ENCODE measurements around the gene ULBP3.
"Not testable (repeated sequence)": the region's sequence is repeated elsewhere in the genome, so short reads cannot be mapped to it uniquely, and the experiment has no call there.

The ULBP3 gene

GRCh38 chr6:150065083-150065482, 3.8 kb downstream of the ULBP3 start:
- H3K4me1 Mint-ChIP-seq (ENCODE audit: low read depth): peaks cover 11% of the 10 kb centered on the region
- no peaks in the 10 kb centered on the region for H3K36me3 Mint-ChIP-seq (ENCODE audit: low read depth)
- peaks cover 44% of the 10 kb centered on the region for H3K27me3 Mint-ChIP-seq (ENCODE audit: low read depth)
- no peak overlapping the region for H3K4me3 Mint-ChIP-seq
- H3K9me3 Mint-ChIP-seq: no peaks in the 10 kb centered on the region
- H3K27ac Mint-ChIP-seq: no peak overlapping the region

DNA sequence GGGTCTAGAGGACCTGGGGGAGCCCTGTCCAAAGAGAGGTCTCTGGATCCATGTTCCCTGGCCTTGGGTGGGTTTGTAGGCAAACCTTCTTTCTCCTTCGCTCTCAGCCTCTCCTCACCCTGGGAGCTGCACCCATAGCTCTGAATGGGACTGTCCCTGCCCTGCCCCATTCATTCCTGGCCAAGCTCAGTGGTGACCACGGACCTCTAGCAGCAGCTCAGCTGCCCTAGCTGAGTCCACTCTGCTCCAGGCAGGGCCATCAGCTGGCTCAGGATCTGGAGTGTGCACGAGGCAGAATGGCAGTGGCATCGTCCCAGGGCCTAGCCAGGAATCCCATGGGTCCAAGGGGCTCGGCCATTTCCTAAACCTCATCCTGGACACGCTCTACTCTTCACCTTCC, 5.3 kb downstream of the ULBP3 start:
- Mint-ChIP-seq H3K9me3 (no peaks in the 10 kb centered on the region), H3K36me3 (ENCODE audit: low read depth) (no peaks in the 10 kb centered on the region), H3K27ac (no peak overlapping the region), H3K4me1 (ENCODE audit: low read depth) (peaks cover 12% of the 10 kb centered on the region), H3K4me3 (no peak overlapping the region), H3K27me3 (ENCODE audit: low read depth) (peaks cover 51% of the 10 kb centered on the region)

DNA sequence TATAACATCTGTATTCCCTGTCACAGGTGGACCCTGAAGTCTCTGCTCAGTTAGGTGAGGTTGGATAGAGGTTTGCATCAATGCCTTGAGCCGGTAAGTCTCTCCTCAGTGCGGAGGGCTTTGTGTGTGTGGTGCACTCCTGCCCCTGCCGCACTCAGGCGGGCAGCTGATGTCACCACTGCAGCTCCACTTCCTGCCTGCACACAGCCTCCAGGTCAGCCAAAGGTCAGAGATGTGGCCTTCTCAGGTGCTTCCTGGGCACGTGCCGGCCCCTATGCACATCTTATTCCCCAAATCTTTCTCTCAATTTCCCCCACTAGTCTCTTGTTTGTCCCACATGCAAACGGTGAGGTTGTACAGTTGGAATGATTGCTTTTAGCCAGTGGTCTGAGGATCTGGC, 8.9 kb downstream of the ULBP3 start:
- not testable (repeated sequence) for H3K36me3 Mint-ChIP-seq (ENCODE audit: low read depth); H3K4me1 Mint-ChIP-seq (ENCODE audit: low read depth); H3K27ac Mint-ChIP-seq; H3K4me3 Mint-ChIP-seq; H3K9me3 Mint-ChIP-seq
- H3K27me3 Mint-ChIP-seq (ENCODE audit: low read depth): peaks cover 52% of the 10 kb centered on the region

DNA sequence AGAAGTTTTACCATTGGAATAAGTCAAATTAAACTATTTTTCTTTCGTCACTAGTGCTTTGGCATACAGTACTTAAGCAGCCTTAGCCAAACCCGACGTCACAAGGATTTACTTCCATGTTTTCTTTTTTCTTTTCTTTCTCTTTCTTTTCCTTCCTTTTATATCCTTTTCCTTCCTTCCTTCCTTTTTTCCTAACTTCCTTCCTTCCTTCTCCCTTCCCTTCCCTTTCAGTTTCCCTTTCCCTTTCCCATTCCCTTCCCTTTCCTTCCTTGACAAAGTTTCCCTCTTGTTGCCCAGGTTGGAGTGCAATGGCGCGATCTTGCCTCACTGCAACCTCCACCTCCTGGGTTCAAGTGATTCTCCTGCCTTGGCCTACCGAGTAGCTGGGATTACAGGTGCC, 9.9 kb downstream of the ULBP3 start:
- H3K27me3 Mint-ChIP-seq (ENCODE audit: low read depth): peaks cover 54% of the 10 kb centered on the region
- H3K36me3 Mint-ChIP-seq (ENCODE audit: low read depth): no peaks in the 10 kb centered on the region
- H3K4me1 Mint-ChIP-seq (ENCODE audit: low read depth): peaks cover 8% of the 10 kb centered on the region
- no peak overlapping the region for H3K4me3 Mint-ChIP-seq
- H3K27ac Mint-ChIP-seq: no peak overlapping the region
- no peaks in the 10 kb centered on the region for H3K9me3 Mint-ChIP-seq

DNA sequence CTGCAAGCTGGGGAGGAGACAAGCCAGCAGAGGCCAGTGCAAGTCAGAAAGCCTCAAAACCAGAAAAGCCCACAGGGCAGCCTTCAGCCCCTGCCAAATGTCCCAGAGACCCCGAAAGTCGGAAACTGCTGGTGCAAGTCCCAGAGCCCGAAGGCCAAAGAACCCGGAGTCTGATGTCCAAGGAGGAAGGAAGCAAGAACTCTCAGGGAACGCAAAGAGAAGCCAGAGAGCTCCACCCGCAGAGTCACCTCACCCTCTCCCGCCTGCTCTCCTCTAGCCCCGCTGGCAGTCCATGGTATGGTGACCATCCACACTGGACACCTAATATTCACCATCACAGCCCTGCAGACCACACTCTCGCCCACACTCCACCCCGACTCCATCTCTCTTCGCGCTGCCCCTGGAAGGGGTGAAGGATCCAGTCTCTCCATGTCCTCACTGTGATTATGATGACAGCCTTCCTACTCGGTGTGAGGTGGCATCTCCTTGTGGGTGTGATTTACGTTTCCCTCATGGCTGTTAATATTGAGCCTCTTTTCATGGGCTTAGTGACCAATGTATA, 10.6 kb downstream of the ULBP3 start:
- no peak overlapping the region for H3K4me3 Mint-ChIP-seq
- no peaks in the 10 kb centered on the region for H3K36me3 Mint-ChIP-seq (ENCODE audit: low read depth)
- H3K9me3 Mint-ChIP-seq: no peaks in the 10 kb centered on the region
- peaks cover 55% of the 10 kb centered on the region for H3K27me3 Mint-ChIP-seq (ENCODE audit: low read depth)
- H3K4me1 Mint-ChIP-seq (ENCODE audit: low read depth): peaks cover 8% of the 10 kb centered on the region
- no peak overlapping the region for H3K27ac Mint-ChIP-seq

DNA sequence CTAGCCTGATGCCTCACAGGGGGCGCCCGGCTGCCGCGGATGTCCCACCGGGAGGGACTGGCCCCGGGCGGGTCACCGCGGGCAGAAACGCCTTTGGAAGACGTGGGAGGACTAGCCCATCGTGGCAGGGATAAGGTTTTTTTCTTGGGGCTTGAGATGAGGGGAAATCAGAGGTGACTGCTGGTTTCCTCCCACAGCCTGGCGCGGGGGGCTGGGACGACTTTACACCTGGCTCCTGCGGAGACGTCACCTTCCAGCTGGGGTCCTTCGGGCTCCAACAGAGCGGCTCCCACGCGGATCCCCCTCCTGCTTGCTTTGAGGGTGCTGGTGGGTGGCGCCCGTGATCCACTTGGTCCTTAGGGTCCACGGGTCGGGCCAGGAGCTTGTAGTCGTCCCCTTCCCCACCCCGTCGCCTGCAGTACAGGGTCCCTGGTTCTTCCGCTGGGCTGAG, 11.4 kb downstream of the ULBP3 start:
- Mint-ChIP-seq H3K9me3 (no peaks in the 10 kb centered on the region), H3K36me3 (ENCODE audit: low read depth) (no peaks in the 10 kb centered on the region), H3K4me1 (ENCODE audit: low read depth) (peaks cover 8% of the 10 kb centered on the region), H3K27ac (no peak overlapping the region), H3K4me3 (no peak overlapping the region), H3K27me3 (ENCODE audit: low read depth) (peaks cover 61% of the 10 kb centered on the region)

GRCh38 chr6:150056916-150057315, 12.0 kb downstream of the ULBP3 start:
- no peaks in the 10 kb centered on the region for H3K9me3 Mint-ChIP-seq
- no peak overlapping the region for H3K4me3 Mint-ChIP-seq
- peaks cover 8% of the 10 kb centered on the region for H3K4me1 Mint-ChIP-seq (ENCODE audit: low read depth)
- H3K36me3 Mint-ChIP-seq (ENCODE audit: low read depth): no peaks in the 10 kb centered on the region
- H3K27me3 Mint-ChIP-seq (ENCODE audit: low read depth): peaks cover 62% of the 10 kb centered on the region
- no peak overlapping the region for H3K27ac Mint-ChIP-seq

GRCh38 chr6:150056156-150056555, 12.8 kb downstream of the ULBP3 start:
- Mint-ChIP-seq H3K27ac (no peak overlapping the region), H3K27me3 (ENCODE audit: low read depth) (peaks cover 59% of the 10 kb centered on the region), H3K4me3 (no peak overlapping the region), H3K36me3 (ENCODE audit: low read depth) (no peaks in the 10 kb centered on the region), H3K4me1 (ENCODE audit: low read depth) (peaks cover 8% of the 10 kb centered on the region), H3K9me3 (no peaks in the 10 kb centered on the region)

DNA sequence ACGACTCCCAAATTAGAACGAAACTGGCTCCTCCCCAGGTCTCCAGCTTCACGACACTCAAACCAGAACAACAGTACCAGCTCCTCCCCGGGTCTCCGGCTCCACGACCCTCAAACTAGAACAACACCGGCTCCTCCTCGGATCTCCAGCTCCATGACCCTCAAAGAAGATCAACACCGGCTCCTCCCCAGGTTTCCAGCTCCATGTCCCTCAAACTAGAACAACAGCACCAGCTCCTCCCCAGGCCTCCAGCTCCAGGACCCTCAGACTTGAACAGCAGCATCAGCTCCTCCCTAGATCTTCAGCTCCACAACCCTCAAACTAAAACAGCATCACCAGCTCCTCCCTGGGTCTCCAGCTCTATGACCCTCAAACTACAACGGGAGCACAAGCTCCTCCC, 13.8 kb downstream of the ULBP3 start:
- peaks cover 59% of the 10 kb centered on the region for H3K27me3 Mint-ChIP-seq (ENCODE audit: low read depth)
- H3K9me3 Mint-ChIP-seq: no peaks in the 10 kb centered on the region
- no peak overlapping the region for H3K4me3 Mint-ChIP-seq
- no peak overlapping the region for H3K27ac Mint-ChIP-seq
- H3K4me1 Mint-ChIP-seq (ENCODE audit: low read depth): peaks cover 5% of the 10 kb centered on the region
- no peaks in the 10 kb centered on the region for H3K36me3 Mint-ChIP-seq (ENCODE audit: low read depth)

DNA sequence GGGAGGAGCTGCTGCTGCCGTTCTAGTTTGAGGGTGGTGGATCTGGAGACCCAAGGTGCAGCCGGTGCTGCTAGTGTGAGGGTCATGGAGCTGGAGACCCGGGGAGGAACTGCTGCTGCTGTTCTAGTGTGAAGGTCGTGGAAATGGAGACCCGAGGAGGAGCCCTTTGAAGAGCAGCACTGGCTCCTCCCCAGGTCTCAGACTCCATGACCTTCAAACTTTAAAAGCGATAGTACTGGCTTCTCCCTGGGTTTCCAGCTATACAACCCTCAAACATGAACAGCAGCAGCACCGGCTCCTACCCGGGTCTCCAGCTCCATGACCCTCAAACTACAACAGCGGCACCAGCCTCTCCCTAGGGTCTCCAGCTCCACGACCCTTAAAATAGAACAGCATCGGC, 15.5 kb downstream of the ULBP3 start:
- no peaks in the 10 kb centered on the region for H3K4me1 Mint-ChIP-seq (ENCODE audit: low read depth)
- H3K4me3 Mint-ChIP-seq: no peak overlapping the region
- H3K36me3 Mint-ChIP-seq (ENCODE audit: low read depth): no peaks in the 10 kb centered on the region
- no peaks in the 10 kb centered on the region for H3K9me3 Mint-ChIP-seq
- H3K27me3 Mint-ChIP-seq (ENCODE audit: low read depth): peaks cover 51% of the 10 kb centered on the region
- H3K27ac Mint-ChIP-seq: no peak overlapping the region

GRCh38 chr6:150050846-150051245, 18.1 kb downstream of the ULBP3 start:
- no peak overlapping the region for H3K4me3 Mint-ChIP-seq
- H3K27ac Mint-ChIP-seq: no peak overlapping the region
- peaks cover 57% of the 10 kb centered on the region for H3K27me3 Mint-ChIP-seq (ENCODE audit: low read depth)
- no peaks in the 10 kb centered on the region for H3K36me3 Mint-ChIP-seq (ENCODE audit: low read depth)
- H3K9me3 Mint-ChIP-seq: no peaks in the 10 kb centered on the region
- H3K4me1 Mint-ChIP-seq (ENCODE audit: low read depth): no peaks in the 10 kb centered on the region

GRCh38 chr6:150048099-150048498, 20.8 kb downstream of the ULBP3 start:
- no peaks in the 10 kb centered on the region for H3K36me3 Mint-ChIP-seq (ENCODE audit: low read depth)
- no peaks in the 10 kb centered on the region for H3K4me1 Mint-ChIP-seq (ENCODE audit: low read depth)
- H3K27me3 Mint-ChIP-seq (ENCODE audit: low read depth): peaks cover 43% of the 10 kb centered on the region
- no peak overlapping the region for H3K27ac Mint-ChIP-seq
- no peaks in the 10 kb centered on the region for H3K9me3 Mint-ChIP-seq
- no peak overlapping the region for H3K4me3 Mint-ChIP-seq

GRCh38 chr6:150046943-150047342, 22.0 kb downstream of the ULBP3 start:
- H3K36me3 Mint-ChIP-seq (ENCODE audit: low read depth): no peaks in the 10 kb centered on the region
- H3K27ac Mint-ChIP-seq: no peak overlapping the region
- H3K27me3 Mint-ChIP-seq (ENCODE audit: low read depth): peaks cover 31% of the 10 kb centered on the region
- no peak overlapping the region for H3K4me3 Mint-ChIP-seq
- H3K4me1 Mint-ChIP-seq (ENCODE audit: low read depth): no peaks in the 10 kb centered on the region
- H3K9me3 Mint-ChIP-seq: no peaks in the 10 kb centered on the region

- Mint-ChIP-seq H3K9me3 (no peaks in the 10 kb centered on the region), H3K36me3 (ENCODE audit: low read depth) (no peaks in the 10 kb centered on the region), H3K4me1 (ENCODE audit: low read depth) (no peaks in the 10 kb centered on the region), H3K4me3 (no peak overlapping the region), H3K27ac (no peak overlapping the region), H3K27me3 (ENCODE audit: low read depth) (peaks cover 43% of the 10 kb centered on the region)
Observed at GRCh38 chr6:150044621-150045145, 24.2 kb downstream of the ULBP3 start.

DNA sequence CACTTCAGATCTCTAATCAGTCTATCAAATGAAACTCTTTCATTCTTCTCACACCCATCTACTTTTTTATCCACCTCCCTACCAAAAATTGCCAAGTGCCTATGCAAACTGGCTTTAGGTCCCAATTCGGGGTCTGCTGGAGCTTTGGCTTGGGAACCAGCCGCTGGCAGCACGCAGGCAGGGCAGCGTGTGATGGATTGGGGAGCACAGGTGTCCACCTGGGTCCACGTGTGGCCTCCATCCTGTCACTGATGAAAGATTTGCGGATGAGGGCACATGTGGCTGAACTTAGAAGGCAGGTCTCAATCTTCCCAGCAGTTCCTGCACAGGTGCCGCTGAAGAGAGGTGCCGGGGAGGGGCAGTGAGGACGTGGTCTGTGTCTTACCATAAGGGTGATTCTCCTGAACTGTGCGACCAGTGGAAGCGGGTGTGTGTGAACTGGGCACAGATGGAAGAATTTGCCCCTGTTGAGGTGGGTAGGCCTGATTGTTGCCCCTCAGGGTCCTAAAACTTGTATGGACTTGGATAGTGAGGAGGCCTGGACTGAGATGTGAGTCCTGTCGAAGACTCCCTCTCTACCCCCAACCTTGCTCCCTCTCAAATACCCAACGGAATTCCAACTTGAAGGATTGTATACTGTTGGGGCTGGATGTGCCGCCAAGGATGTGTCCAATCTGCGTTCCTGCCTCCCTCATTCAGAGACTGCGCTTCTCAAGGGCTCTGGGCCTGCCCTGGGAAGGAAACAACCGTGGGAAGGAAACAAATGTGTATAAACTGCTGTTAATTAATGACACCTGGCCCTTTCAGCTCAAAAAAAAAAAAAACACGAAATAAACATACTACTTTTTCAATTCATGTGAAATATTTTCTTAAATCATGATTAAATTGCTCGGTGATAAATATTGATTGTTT, 25.2 kb downstream of the ULBP3 start:
- H3K9me3 Mint-ChIP-seq: no peaks in the 10 kb centered on the region
- peaks cover 52% of the 10 kb centered on the region for H3K27me3 Mint-ChIP-seq (ENCODE audit: low read depth)
- no peak overlapping the region for H3K27ac Mint-ChIP-seq
- H3K36me3 Mint-ChIP-seq (ENCODE audit: low read depth): no peaks in the 10 kb centered on the region
- H3K4me3 Mint-ChIP-seq: no peak overlapping the region
- H3K4me1 Mint-ChIP-seq (ENCODE audit: low read depth): no peaks in the 10 kb centered on the region
